Measurements from ENCODE around the gene CYP19A1.

GRCh38 chr15:51192521-51193280 lies 145.7 kb downstream of the CYP19A1 start:
- TF ChIP-seq, protein P1, sequence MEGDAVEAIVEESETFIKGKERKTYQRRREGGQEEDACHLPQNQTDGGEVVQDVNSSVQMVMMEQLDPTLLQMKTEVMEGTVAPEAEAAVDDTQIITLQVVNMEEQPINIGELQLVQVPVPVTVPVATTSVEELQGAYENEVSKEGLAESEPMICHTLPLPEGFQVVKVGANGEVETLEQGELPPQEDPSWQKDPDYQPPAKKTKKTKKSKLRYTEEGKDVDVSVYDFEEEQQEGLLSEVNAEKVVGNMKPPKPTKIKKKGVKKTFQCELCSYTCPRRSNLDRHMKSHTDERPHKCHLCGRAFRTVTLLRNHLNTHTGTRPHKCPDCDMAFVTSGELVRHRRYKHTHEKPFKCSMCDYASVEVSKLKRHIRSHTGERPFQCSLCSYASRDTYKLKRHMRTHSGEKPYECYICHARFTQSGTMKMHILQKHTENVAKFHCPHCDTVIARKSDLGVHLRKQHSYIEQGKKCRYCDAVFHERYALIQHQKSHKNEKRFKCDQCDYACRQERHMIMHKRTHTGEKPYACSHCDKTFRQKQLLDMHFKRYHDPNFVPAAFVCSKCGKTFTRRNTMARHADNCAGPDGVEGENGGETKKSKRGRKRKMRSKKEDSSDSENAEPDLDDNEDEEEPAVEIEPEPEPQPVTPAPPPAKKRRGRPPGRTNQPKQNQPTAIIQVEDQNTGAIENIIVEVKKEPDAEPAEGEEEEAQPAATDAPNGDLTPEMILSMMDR (IDR thresholded peaks at IDR 0.05): peak in 5 of 7 experiments; percentile 78 to 98 (median 91)
- no peak for TF ChIP-seq POLR2A (IDR thresholded peaks at IDR 0.05)
